Liver (tissue), 9 donors: Measurements from ENCODE around the gene PRKCG. TPM values are rescaled to one million over a fixed set of nuclear protein-coding genes. Genes with fewer than 3 reads are reported as not detected.

ENCODE experiments used
- DNase-seq: peaks from one replicate; pipeline ENCODE4 v3.0.0-alpha.2; 2017; ENCODE audit warnings: low spot score
- H3K27ac ChIP-seq, 2 donors: one replicate each; pipeline ENCODE4 v1.7.0; 2013; ENCODE audit warnings: inconsistent platforms in 2 of 2, low read length in 2 of 2, control low read depth in 1 of 2, low read depth in 1 of 2, mild to moderate bottlenecking in 1 of 2
- H3K27me3 ChIP-seq, 4 donors: one replicate each; pipeline versions ENCODE4 v1.6.1 to v1.7.0; 2013; ENCODE audit warnings: low read length in 3 of 4, inconsistent platforms in 1 of 4, mild to moderate bottlenecking in 1 of 4, moderate library complexity in 1 of 4; ENCODE audit not compliant: control insufficient read depth in 4 of 4, insufficient read depth in 4 of 4
- H3K36me3 ChIP-seq, 4 donors: one replicate each; pipeline versions ENCODE4 v1.6.1 to v1.7.0; 2013; ENCODE audit warnings: low read length in 3 of 4, mild to moderate bottlenecking in 3 of 4, low read depth in 1 of 4, moderate library complexity in 1 of 4; ENCODE audit not compliant: control insufficient read depth in 4 of 4, insufficient read depth in 3 of 4
- H3K4me1 ChIP-seq, 4 donors: one replicate each; pipeline versions ENCODE4 v1.6.1 to v1.7.0; 2013; ENCODE audit warnings: low read length in 3 of 4, mild to moderate bottlenecking in 3 of 4, moderate library complexity in 1 of 4; ENCODE audit not compliant: control insufficient read depth in 4 of 4, insufficient read depth in 4 of 4
- H3K4me3 ChIP-seq, 3 donors: one replicate each; pipeline versions ENCODE4 v1.6.1 to v1.7.0; 2013; ENCODE audit warnings: low read length in 3 of 3, control low read depth in 1 of 3, low read depth in 1 of 3, mild to moderate bottlenecking in 1 of 3
- H3K9ac ChIP-seq, 2 donors: one replicate each; pipeline ENCODE4 v1.7.0; 2013; ENCODE audit warnings: low read length in 2 of 2, mild to moderate bottlenecking in 2 of 2, moderate library complexity in 2 of 2, control low read depth in 1 of 2, low read depth in 1 of 2
- H3K9me3 ChIP-seq, 4 donors: one replicate each; pipeline versions ENCODE4 v1.6.1 to v1.7.0; 2013; ENCODE audit warnings: low read length in 3 of 4; ENCODE audit not compliant: control insufficient read depth in 4 of 4
- CTCF ChIP-seq: fragments of 150-350 bp; IDR thresholded peaks from 2 replicates; pipeline ENCODE4 v1.5.1; 2017; ENCODE audit warnings: improper control_type of control experiment, low read depth, low read length; ENCODE audit not compliant: missing input control
- EGR1 ChIP-seq, 2 donors: IDR thresholded peaks; 2 replicates each; pipeline ENCODE4 v1.6.1; 2016 to 2018; ENCODE audit warnings: antibody characterized with exemption in 2 of 2, low read depth in 2 of 2
- FOXA1 ChIP-seq: IDR thresholded peaks from 2 replicates; pipeline ENCODE4 v1.6.1; 2016; ENCODE audit warnings: antibody characterized with exemption
- FOXA2 ChIP-seq: IDR thresholded peaks from 2 replicates; pipeline ENCODE4 v1.6.1; 2016; ENCODE audit warnings: antibody characterized with exemption
- GABPA ChIP-seq, 2 donors: IDR thresholded peaks in 1 of 2; conservative IDR thresholded peaks in 1 of 2; 2 replicates each; pipeline ENCODE4 v1.6.1; 2016; ENCODE audit warnings: antibody characterized with exemption in 2 of 2, mild to moderate bottlenecking in 1 of 2, moderate library complexity in 1 of 2
- HNF4A ChIP-seq, 2 donors: conservative IDR thresholded peaks; 2 replicates each; pipeline ENCODE4 v1.6.1; 2016; ENCODE audit warnings: antibody characterized with exemption in 2 of 2, mild to moderate bottlenecking in 2 of 2
- HNF4G ChIP-seq: IDR thresholded peaks from 2 replicates; pipeline ENCODE4 v1.6.1; 2016; ENCODE audit warnings: antibody characterized with exemption
- JUND ChIP-seq, 2 donors: IDR thresholded peaks; 2 replicates each; pipeline ENCODE4 v1.6.1; 2016; ENCODE audit warnings: antibody characterized with exemption in 2 of 2
- NR2F2 ChIP-seq: IDR thresholded peaks from 2 replicates; pipeline ENCODE4 v1.6.1; 2016; ENCODE audit warnings: antibody characterized with exemption
- RAD21 ChIP-seq, 2 donors: IDR thresholded peaks; 2 replicates each; pipeline ENCODE4 v1.6.1; 2016; ENCODE audit warnings: antibody characterized with exemption in 2 of 2, mild to moderate bottlenecking in 2 of 2
- RXRA ChIP-seq, 2 donors: IDR thresholded peaks; 2 replicates each; pipeline ENCODE4 v1.6.1; 2017 to 2018; ENCODE audit warnings: antibody characterized with exemption in 2 of 2, mild to moderate bottlenecking in 1 of 2
- SP1 ChIP-seq: IDR thresholded peaks from 2 replicates; pipeline ENCODE4 v1.6.1; 2018; ENCODE audit warnings: antibody characterized with exemption, mild to moderate bottlenecking
- TAF1 ChIP-seq: conservative IDR thresholded peaks from 2 replicates; pipeline ENCODE4 v1.6.1; 2016; ENCODE audit warnings: antibody characterized with exemption, mild to moderate bottlenecking
- YY1 ChIP-seq: IDR thresholded peaks from 2 replicates; pipeline ENCODE4 v1.6.1; 2016; ENCODE audit warnings: antibody characterized with exemption, mild to moderate bottlenecking
- ZBTB33 ChIP-seq: IDR thresholded peaks from 2 replicates; pipeline ENCODE4 v1.6.1; 2016; ENCODE audit warnings: antibody characterized with exemption
- WGBS: extraction: QIAGEN DNeasy Blood & Tissue Kit; methylation state at CpG from one replicate; pipeline ENCODE4 v1.1.7; 2013; 5-methylcytosine and 5-hydroxymethylcytosine counted together
- polyA plus RNA-seq, 2 donors: library from polyadenylated mRNA; stranded (reverse) in 1 of 2; unstranded in 1 of 2; fragments of 200-250 nt in 1 of 2; fragments of >200 nt in 1 of 2; fragmentation: Nextera tagmentation in 1 of 2; extraction: Ambion mirVana in 1 of 2; gene quantifications; one replicate each; pipeline versions ENCODE4 v1.2.1 to v1.2.3, GENCODE V29; 2013 to 2015
- total RNA-seq, 2 donors: library from RNA; depleted of rRNA; stranded (reverse); fragments of >200 nt; gene quantifications; one replicate each; pipeline ENCODE4 v1.2.3, GENCODE V29; 2014
- TF ChIP-seq, protein P1 (sequence below): IDR thresholded peaks from 2 replicates; pipeline ENCODE4 v1.6.1; 2016; ENCODE audit warnings: antibody characterized with exemption
- TF ChIP-seq, protein P2 (sequence below): IDR thresholded peaks from 2 replicates; pipeline ENCODE4 v1.6.1; 2016; ENCODE audit warnings: antibody characterized with exemption, mild to moderate bottlenecking
- TF ChIP-seq, protein P3 (sequence below): IDR thresholded peaks from 2 replicates; pipeline ENCODE4 v1.6.1; 2016; ENCODE audit warnings: antibody characterized with exemption
- donor health status: healthy.
- donor health status: healthy.
- donor health status: healthy.
- donor health status: healthy.
- donor health status: healthy.

PRKCG gene
- total and polyA plus RNA-seq, 4 donors, result 0.09 TPM; not detected in 3

GRCh38 chr19:53897459-53897858 lies 15.5 kb downstream of the PRKCG start:
- Histone ChIP-seq H3K9me3 (no peaks in the 10 kb centered on the region), H3K27me3 (peaks cover 0 to 6% (median 2%) of the 10 kb centered on the region in 4 donors), H3K36me3 (no peaks in the 10 kb centered on the region), H3K4me3 (no peak overlapping the region), H3K4me1 (no peaks in the 10 kb centered on the region), H3K27ac (no peak overlapping the region), H3K9ac (no peak overlapping the region)
- DNase-seq, result no peak
- TF ChIP-seq, protein P1, sequence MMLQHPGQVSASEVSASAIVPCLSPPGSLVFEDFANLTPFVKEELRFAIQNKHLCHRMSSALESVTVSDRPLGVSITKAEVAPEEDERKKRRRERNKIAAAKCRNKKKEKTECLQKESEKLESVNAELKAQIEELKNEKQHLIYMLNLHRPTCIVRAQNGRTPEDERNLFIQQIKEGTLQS, result no peak
- TF ChIP-seq, protein P2, sequence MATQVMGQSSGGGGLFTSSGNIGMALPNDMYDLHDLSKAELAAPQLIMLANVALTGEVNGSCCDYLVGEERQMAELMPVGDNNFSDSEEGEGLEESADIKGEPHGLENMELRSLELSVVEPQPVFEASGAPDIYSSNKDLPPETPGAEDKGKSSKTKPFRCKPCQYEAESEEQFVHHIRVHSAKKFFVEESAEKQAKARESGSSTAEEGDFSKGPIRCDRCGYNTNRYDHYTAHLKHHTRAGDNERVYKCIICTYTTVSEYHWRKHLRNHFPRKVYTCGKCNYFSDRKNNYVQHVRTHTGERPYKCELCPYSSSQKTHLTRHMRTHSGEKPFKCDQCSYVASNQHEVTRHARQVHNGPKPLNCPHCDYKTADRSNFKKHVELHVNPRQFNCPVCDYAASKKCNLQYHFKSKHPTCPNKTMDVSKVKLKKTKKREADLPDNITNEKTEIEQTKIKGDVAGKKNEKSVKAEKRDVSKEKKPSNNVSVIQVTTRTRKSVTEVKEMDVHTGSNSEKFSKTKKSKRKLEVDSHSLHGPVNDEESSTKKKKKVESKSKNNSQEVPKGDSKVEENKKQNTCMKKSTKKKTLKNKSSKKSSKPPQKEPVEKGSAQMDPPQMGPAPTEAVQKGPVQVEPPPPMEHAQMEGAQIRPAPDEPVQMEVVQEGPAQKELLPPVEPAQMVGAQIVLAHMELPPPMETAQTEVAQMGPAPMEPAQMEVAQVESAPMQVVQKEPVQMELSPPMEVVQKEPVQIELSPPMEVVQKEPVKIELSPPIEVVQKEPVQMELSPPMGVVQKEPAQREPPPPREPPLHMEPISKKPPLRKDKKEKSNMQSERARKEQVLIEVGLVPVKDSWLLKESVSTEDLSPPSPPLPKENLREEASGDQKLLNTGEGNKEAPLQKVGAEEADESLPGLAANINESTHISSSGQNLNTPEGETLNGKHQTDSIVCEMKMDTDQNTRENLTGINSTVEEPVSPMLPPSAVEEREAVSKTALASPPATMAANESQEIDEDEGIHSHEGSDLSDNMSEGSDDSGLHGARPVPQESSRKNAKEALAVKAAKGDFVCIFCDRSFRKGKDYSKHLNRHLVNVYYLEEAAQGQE, result no peak
- TF ChIP-seq ZBTB33 (no peak), HNF4A (conservative IDR thresholded peaks at IDR 0.05) (no peak), RXRA (IDR thresholded peaks at IDR 0.05) (no peak), CTCF (no peak), TAF1 (no peak), RAD21 (IDR thresholded peaks at IDR 0.05) (no peak), JUND (IDR thresholded peaks at IDR 0.05) (no peak), FOXA2 (no peak), GABPA (IDR thresholded peaks at IDR 0.05 in 1 of 2, conservative IDR thresholded peaks at IDR 0.05 in 1 of 2) (no peak), SP1 (no peak), FOXA1 (no peak), HNF4G (no peak), NR2F2 (no peak), EGR1 (IDR thresholded peaks at IDR 0.05; ENCODE audit: low read depth in 2 of 2) (no peak), YY1 (no peak)
- TF ChIP-seq, protein P3, sequence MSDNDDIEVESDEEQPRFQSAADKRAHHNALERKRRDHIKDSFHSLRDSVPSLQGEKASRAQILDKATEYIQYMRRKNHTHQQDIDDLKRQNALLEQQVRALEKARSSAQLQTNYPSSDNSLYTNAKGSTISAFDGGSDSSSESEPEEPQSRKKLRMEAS, result no peak
- WGBS, result 50% methylated on average over 4 of the region's 4 CpGs
